ENCODE data around the gene CCR7. TPM values are rescaled to one million over a fixed set of nuclear protein-coding genes. Genes with fewer than 3 reads are reported as not detected.

Gene CCR7
- total RNA-seq, 2 experiments from 2014 or later: 297 to 302 TPM

DNA sequence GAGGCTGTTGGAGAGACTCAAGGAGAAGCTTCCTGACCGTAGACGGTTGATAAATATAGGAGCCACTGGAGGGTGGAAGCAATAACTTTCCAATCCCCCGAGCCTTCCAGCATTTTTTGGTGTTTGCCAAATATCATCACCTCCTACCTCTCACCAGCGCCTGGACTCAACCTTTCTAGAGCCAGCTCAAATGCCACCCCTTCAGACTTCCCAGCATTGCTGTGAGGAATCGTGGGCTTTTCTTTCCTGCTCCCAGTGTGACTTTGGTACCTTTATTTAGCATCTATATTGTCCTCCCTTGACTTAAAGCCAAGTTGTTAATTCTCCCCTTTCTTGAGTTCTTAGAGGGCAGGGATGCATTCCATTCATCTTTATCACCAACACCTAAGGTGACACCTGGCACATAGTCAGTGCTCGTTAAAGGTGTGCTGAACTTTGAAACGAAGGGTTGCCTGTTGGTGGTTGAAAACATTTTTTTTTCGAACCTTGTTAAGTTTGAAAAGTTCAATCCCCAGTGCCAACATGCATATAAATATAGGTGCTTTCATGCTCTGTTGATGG, 35.3 kb upstream of the CCR7 start:
- Mint-ChIP-seq H3K27ac (peak overlapping the region; percentile 99), H3K4me1 (ENCODE audit: low read depth) (peaks cover 98% of the 10 kb centered on the region), H3K9me3 (peaks cover 8% of the 10 kb centered on the region), H3K4me3 (no peak overlapping the region), H3K36me3 (ENCODE audit: low read depth) (peaks cover 17% of the 10 kb centered on the region), H3K27me3 (no peaks in the 10 kb centered on the region)
- ATAC-seq (no peak), DNase-seq (no peak)
- TF ChIP-seq, protein P1, sequence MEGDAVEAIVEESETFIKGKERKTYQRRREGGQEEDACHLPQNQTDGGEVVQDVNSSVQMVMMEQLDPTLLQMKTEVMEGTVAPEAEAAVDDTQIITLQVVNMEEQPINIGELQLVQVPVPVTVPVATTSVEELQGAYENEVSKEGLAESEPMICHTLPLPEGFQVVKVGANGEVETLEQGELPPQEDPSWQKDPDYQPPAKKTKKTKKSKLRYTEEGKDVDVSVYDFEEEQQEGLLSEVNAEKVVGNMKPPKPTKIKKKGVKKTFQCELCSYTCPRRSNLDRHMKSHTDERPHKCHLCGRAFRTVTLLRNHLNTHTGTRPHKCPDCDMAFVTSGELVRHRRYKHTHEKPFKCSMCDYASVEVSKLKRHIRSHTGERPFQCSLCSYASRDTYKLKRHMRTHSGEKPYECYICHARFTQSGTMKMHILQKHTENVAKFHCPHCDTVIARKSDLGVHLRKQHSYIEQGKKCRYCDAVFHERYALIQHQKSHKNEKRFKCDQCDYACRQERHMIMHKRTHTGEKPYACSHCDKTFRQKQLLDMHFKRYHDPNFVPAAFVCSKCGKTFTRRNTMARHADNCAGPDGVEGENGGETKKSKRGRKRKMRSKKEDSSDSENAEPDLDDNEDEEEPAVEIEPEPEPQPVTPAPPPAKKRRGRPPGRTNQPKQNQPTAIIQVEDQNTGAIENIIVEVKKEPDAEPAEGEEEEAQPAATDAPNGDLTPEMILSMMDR (IDR thresholded peaks at IDR 0.05): no peak
- ChIA-PET CTCF (interaction anchor here (1.0 to 1.1 kb wide), 3 partner anchors 11 to 40 kb away, joined by 3 to 6 read pairs (median 6); no protein-coding TSS in a partner anchor), POLR2A (interaction anchor here (0.6 to 1.2 kb wide), 5 partner anchors 10 to 158 kb away, joined by 3 to 6 read pairs (median 5); no protein-coding TSS in a partner anchor)
- intact Hi-C loops (cut with micrococcal nuclease): no loop called here

DNA sequence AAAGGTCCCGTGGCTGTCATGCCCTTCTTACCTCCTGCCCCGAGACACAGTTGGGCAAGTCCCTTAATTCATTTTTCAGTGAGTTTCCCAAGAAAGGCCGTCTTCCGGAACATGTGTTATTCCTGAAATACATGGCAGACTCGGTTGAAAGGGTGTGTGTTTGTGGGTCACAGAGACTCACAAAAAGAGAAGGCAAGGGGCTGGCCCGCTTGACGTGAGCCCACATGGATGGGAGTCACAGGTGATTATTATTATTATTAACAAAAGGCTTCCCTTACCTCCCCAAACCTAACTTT, 34.1 kb upstream of the CCR7 start:
- Mint-ChIP-seq H3K4me3 (peak overlapping the region; percentile 54), H3K36me3 (ENCODE audit: low read depth) (peaks cover 19% of the 10 kb centered on the region), H3K27me3 (no peaks in the 10 kb centered on the region), H3K27ac (peak overlapping the region; percentile 99), H3K9me3 (peaks cover 8% of the 10 kb centered on the region), H3K4me1 (ENCODE audit: low read depth) (peaks cover 95% of the 10 kb centered on the region)
- intact Hi-C loops (cut with micrococcal nuclease): loop anchor here (2.0 kb wide), 1 partner anchor 37 kb away; no protein-coding TSS in a partner anchor
- DNase-seq: no peak
- POLR2A ChIA-PET: interaction anchor here (1.8 to 4.3 kb wide), 3 partner anchors 36 to 58 kb away, joined by 5 to 87 read pairs (median 14); partner anchors contain the start of genes CCR7 and SMARCE1
- TF ChIP-seq, protein P1 (IDR thresholded peaks at IDR 0.05): no peak
- no peak for ATAC-seq
- CTCF ChIA-PET: interaction anchor here (0.8 to 1.0 kb wide), 2 partner anchors 12 to 23 kb away, joined by 3 to 4 read pairs; no protein-coding TSS in a partner anchor

DNA sequence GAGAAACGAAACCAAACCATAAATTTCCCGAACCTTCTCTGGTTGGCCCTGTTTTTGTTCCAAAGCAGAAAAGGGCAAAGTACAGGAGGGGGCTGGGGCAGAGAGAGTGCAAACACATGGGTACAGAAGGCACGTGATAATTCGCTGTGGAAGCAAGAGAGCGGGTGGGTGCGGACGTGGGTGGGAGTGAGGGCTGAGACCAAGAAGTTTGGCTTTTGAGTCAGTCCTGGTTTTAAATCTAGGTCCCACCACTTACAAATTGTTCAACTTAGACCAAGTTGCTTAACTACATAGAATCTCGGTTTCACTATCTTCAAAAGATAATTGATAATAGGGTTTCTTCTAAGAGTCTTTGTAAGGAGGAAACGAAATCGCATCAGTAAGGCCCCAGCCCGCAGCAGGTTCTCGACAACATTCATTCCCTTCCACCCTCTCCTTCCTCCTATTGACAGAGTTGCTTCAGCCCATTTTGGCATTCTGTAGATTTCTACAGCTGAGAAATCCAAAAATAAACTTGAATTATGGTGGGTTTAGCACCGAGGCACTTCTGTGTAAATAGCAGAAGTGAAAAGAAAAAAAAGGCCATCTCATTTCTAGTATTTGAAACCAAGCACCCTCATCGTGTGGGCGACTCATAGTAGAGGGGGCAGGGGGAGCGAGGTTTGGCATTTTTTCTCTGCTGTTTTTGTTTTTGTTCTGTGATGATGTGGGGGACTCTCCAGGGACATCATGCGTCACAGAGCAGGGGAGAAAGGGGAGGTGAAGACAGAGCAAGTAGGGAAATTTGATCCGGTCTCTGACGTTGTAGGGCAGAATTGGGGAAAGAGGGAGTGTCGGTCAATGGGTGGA, 33.6 kb upstream of the CCR7 start:
- no peaks in the 10 kb centered on the region for H3K27me3 Mint-ChIP-seq
- intact Hi-C loops (cut with micrococcal nuclease): loop anchor here (2.0 kb wide), 1 partner anchor 36 kb away; no protein-coding TSS in a partner anchor

DNA sequence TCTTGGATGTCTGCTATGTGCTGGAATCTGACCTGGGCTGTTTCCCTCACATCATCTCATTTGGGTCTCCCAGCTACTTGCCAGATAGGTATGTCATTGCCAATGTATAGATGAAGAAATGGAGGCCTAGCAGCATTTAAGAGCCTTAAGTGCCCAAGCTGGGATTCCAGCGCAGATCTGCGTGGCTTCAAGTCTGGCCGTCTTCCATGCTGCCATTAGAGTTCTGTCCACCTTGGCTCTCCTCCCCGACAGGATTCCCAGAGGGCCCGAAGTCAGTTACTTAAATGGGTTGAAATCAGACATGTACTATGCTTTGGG, 33.0 kb upstream of the CCR7 start:
- DNase-seq (no peak), ATAC-seq (no peak)
- Mint-ChIP-seq H3K27me3 (no peaks in the 10 kb centered on the region), H3K27ac (peak overlapping the region; percentile 99), H3K4me1 (ENCODE audit: low read depth) (peaks cover 92% of the 10 kb centered on the region), H3K9me3 (peaks cover 8% of the 10 kb centered on the region), H3K36me3 (ENCODE audit: low read depth) (peaks cover 19% of the 10 kb centered on the region), H3K4me3 (peak overlapping the region; percentile 54)
- ChIA-PET CTCF (interaction anchor here (0.9 to 2.5 kb wide), 6 partner anchors 9 to 36 kb away, joined by 3 to 24 read pairs (median 5); no protein-coding TSS in a partner anchor), POLR2A (interaction anchor here (0.9 to 4.3 kb wide), 13 partner anchors 9 to 57 kb away, joined by 3 to 87 read pairs (median 6); partner anchors contain the start of genes CCR7 and SMARCE1)
- intact Hi-C loops (cut with micrococcal nuclease): loop anchor here (2.0 kb wide), 1 partner anchor 35 kb away; no protein-coding TSS in a partner anchor
- TF ChIP-seq, protein P1 (IDR thresholded peaks at IDR 0.05): no peak

More for the DNA sequence above, 33.6 kb upstream of the CCR7 start:
- Mint-ChIP-seq H3K27ac (peak overlapping the region; percentile 99), H3K4me1 (ENCODE audit: low read depth) (peaks cover 95% of the 10 kb centered on the region), H3K4me3 (peak overlapping the region; percentile 54), H3K9me3 (peaks cover 8% of the 10 kb centered on the region), H3K36me3 (ENCODE audit: low read depth) (peaks cover 19% of the 10 kb centered on the region)
- CTCF ChIA-PET: interaction anchor here (1.7 to 2.5 kb wide), 3 partner anchors 16 to 37 kb away, joined by 4 to 24 read pairs (median 5); no protein-coding TSS in a partner anchor
- peak; percentile 94 for DNase-seq
- TF ChIP-seq, protein P1 (IDR thresholded peaks at IDR 0.05): no peak
- ATAC-seq: peak; percentile 60
- POLR2A ChIA-PET: interaction anchor here (0.9 to 4.3 kb wide), 9 partner anchors 9 to 57 kb away, joined by 3 to 87 read pairs (median 10); partner anchors contain the start of genes CCR7 and SMARCE1
